ENCODE data around the gene DDX27. TPM values are rescaled to one million over a fixed set of nuclear protein-coding genes. Genes with fewer than 3 reads are reported as not detected.

The DDX27 gene
- total RNA-seq, 1 donor from 2014 or later: 30.5 TPM

DNA sequence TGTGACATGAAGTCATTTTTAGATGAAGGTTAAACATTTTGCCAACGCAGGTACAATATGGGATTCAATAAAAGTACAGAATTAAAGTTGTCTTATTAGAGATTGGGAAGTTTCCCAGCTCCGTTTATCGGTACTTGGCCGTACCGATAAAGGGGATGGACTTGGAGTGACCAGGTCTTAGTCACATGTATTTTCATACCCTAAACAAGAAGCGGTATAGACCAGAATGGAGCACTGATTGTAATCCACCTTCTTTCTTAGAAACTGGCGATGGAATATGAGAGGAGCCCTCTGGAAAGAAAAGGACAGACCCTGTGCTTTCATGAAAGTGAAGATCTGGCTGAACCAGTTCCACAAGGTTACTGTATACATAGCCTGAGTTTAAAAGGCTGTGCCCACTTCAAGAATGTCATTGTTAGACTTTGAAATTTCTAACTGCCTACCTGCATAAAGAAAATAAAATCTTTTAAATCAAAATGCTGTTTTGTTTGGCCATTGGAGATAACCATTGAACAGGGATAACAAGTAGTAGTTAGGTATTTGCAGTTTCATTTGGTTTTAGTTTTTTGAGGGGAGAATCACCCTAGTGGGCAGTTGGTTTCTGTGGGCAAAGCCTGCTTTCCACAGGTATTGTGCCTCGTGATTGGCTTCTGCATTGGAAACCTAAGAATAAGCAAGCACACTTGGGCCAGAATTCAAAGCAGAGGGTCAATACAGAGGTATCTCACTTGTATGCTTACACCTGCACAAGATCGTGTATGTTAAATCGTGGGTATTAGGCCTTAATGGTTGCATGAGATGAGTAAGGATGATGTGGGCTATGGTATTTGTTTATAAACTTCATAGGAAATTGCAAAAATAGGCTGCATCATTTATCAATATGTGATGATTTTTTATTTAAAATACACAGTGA is 69.8 kb downstream of the DDX27 start:
- Mint-ChIP-seq H3K4me3 (ENCODE audit: unreplicated experiment) (no peak overlapping the region), H3K27me3 (ENCODE audit: unreplicated experiment) (no peaks in the 10 kb centered on the region), H3K36me3 (ENCODE audit: unreplicated experiment) (peaks cover 79% of the 10 kb centered on the region), H3K9me3 (ENCODE audit: unreplicated experiment) (peaks cover 12% of the 10 kb centered on the region), H3K4me1 (ENCODE audit: unreplicated experiment) (peaks cover 49% of the 10 kb centered on the region), H3K27ac (ENCODE audit: unreplicated experiment) (no peak overlapping the region)
- TF ChIP-seq CTCF (IDR thresholded peaks at IDR 0.05): no peak
- DNase-seq (ENCODE audit: extremely low spot score, unreplicated experiment): no peak

DNA sequence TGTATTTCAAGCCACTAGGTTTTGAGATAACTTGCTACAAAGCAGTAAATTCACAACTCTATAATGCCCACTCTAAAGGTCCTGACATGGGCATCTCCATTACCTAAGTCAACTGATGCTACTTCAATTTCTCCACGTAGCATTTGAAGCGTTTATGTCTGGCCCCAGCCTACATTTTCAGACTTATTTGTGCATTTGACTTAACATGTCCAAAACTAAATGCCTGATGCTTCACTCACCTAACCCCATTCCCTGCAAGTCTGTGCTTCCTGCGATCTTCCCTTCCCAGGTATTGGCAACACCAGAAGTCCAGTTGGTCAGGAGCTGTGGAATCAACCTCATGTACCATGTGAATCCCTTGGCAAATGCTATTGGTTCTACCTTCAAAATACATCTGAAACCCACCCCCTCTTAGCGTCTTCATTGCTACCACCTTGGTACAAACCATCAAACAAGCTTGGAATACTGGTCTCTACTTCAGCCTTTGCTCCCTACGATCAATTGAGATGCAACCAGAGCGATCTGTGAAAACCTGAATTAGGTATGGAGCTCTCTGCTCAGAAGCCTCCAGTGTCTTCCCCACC is 71.5 kb downstream of the DDX27 start:
- TF ChIP-seq CTCF (IDR thresholded peaks at IDR 0.05): no peak
- peaks cover 34% of the 10 kb centered on the region for H3K4me1 Mint-ChIP-seq (ENCODE audit: unreplicated experiment)
- no peaks in the 10 kb centered on the region for H3K27me3 Mint-ChIP-seq (ENCODE audit: unreplicated experiment)
- peak overlapping the region; percentile 68 for H3K27ac Mint-ChIP-seq (ENCODE audit: unreplicated experiment)
- peaks cover 11% of the 10 kb centered on the region for H3K9me3 Mint-ChIP-seq (ENCODE audit: unreplicated experiment)
- H3K36me3 Mint-ChIP-seq (ENCODE audit: unreplicated experiment): peaks cover 62% of the 10 kb centered on the region
- no peak for DNase-seq (ENCODE audit: extremely low spot score, unreplicated experiment)
- no peak overlapping the region for H3K4me3 Mint-ChIP-seq (ENCODE audit: unreplicated experiment)

GRCh38 chr20:49291200-49291599 is 72.0 kb downstream of the DDX27 start:
- no peak overlapping the region for H3K4me3 Mint-ChIP-seq (ENCODE audit: unreplicated experiment)
- H3K27ac Mint-ChIP-seq (ENCODE audit: unreplicated experiment): peak overlapping the region; percentile 68
- DNase-seq (ENCODE audit: extremely low spot score, unreplicated experiment): no peak
- H3K27me3 Mint-ChIP-seq (ENCODE audit: unreplicated experiment): no peaks in the 10 kb centered on the region
- peaks cover 29% of the 10 kb centered on the region for H3K4me1 Mint-ChIP-seq (ENCODE audit: unreplicated experiment)
- no peak for TF ChIP-seq CTCF (IDR thresholded peaks at IDR 0.05)
- peaks cover 57% of the 10 kb centered on the region for H3K36me3 Mint-ChIP-seq (ENCODE audit: unreplicated experiment)
- peaks cover 6% of the 10 kb centered on the region for H3K9me3 Mint-ChIP-seq (ENCODE audit: unreplicated experiment)

DNA sequence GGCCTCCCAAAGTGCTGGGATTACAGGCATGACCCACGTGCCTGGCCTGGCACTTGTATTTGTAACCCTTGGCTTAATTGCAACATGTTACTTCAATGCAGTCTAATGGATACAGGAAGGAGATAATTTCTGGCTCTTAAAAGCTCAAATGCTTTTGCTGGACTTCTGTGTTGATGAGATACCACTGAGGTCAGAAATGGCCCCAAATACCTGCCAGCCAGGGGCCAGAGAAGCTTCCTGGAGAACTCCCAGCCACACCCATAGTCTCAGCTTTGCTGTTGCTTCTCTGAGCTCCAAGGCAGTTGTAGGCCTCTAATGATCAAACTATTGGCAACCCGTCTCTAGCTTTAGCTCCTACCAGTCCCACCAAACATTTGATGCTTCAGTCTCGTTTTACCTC is 72.8 kb downstream of the DDX27 start:
- no peaks in the 10 kb centered on the region for H3K9me3 Mint-ChIP-seq (ENCODE audit: unreplicated experiment)
- peaks cover 49% of the 10 kb centered on the region for H3K36me3 Mint-ChIP-seq (ENCODE audit: unreplicated experiment)
- no peak overlapping the region for H3K4me3 Mint-ChIP-seq (ENCODE audit: unreplicated experiment)
- peaks cover 21% of the 10 kb centered on the region for H3K4me1 Mint-ChIP-seq (ENCODE audit: unreplicated experiment)
- no peaks in the 10 kb centered on the region for H3K27me3 Mint-ChIP-seq (ENCODE audit: unreplicated experiment)
- DNase-seq (ENCODE audit: extremely low spot score, unreplicated experiment): no peak
- TF ChIP-seq CTCF (IDR thresholded peaks at IDR 0.05): no peak
- H3K27ac Mint-ChIP-seq (ENCODE audit: unreplicated experiment): peak overlapping the region; percentile 7

DNA sequence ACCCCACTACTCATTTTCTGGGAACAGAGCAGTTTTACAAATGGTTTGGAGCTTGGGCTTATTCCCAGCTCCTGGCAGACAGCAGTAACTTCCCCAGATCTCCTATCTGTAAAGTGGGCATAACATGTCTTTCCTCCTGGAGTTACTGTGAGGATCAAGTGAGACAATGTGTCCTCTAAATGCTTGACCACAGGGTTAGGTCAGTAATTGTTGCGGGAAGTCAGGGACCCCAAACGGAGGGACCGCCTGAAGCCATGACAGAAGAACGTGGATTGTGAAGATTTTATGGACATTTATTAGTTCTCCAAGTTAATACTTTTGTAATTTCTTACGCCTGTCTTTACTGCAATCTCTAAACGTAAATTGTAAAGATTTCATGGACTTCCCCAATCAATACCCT is 73.9 kb downstream of the DDX27 start:
- H3K4me1 Mint-ChIP-seq (ENCODE audit: unreplicated experiment): peaks cover 10% of the 10 kb centered on the region
- TF ChIP-seq CTCF (IDR thresholded peaks at IDR 0.05): no peak
- H3K27me3 Mint-ChIP-seq (ENCODE audit: unreplicated experiment): no peaks in the 10 kb centered on the region
- H3K9me3 Mint-ChIP-seq (ENCODE audit: unreplicated experiment): no peaks in the 10 kb centered on the region
- DNase-seq (ENCODE audit: extremely low spot score, unreplicated experiment): no peak
- H3K36me3 Mint-ChIP-seq (ENCODE audit: unreplicated experiment): peaks cover 38% of the 10 kb centered on the region
- H3K4me3 Mint-ChIP-seq (ENCODE audit: unreplicated experiment): no peak overlapping the region
- H3K27ac Mint-ChIP-seq (ENCODE audit: unreplicated experiment): no peak overlapping the region

Data from osteocyte (in vitro differentiated cells).